Ovary (tissue), 9 donors: ENCODE measurements around the gene JPT2. TPM values are rescaled to one million over a fixed set of nuclear protein-coding genes. Genes with fewer than 3 reads are reported as not detected.

Experiments used
- DNase-seq, 5 donors: peaks; one replicate each; pipeline ENCODE4 v3.0.0-alpha.2; 2019 to 2020
- H3K27ac ChIP-seq, 2 donors: fragments of 200-600 bp; one replicate each; pipeline versions ENCODE4 v1.5.1 to v1.8.0; 2019 to 2022
- H3K27me3 ChIP-seq: fragments of 200-600 bp; one replicate; pipeline ENCODE4 v1.8.0; 2022
- H3K36me3 ChIP-seq: fragments of 200-600 bp; sonication (generic); one replicate; pipeline ENCODE4 v1.5.1; 2019
- H3K4me1 ChIP-seq: one replicate; pipeline ENCODE4 v1.8.1; 2013; ENCODE audit warnings: mild to moderate bottlenecking, moderate library complexity; ENCODE audit not compliant: insufficient read depth
- H3K4me3 ChIP-seq: fragments of 200-600 bp; sonication (generic); one replicate; pipeline ENCODE4 v1.5.1; 2017
- H3K9me3 ChIP-seq, 2 donors: fragments of 200-600 bp in 1 of 2; sonication (generic) in 1 of 2; one replicate each; pipeline versions ENCODE4 v1.5.1 to v1.8.1; 2013 to 2019; ENCODE audit warnings: mild to moderate bottlenecking in 1 of 2, moderate library complexity in 1 of 2
- EP300 ChIP-seq: sonication (generic); formaldehyde crosslinking; IDR thresholded peaks from one replicate; pipeline ENCODE4 v1.6.1; 2017; ENCODE audit warnings: antibody characterized with exemption
- POLR2A ChIP-seq: fragments of 450-650 bp; IDR thresholded peaks from one replicate; pipeline ENCODE4 v1.6.1; 2017; ENCODE audit warnings: antibody characterized with exemption, mild to moderate bottlenecking, moderate library complexity
- WGBS, 3 donors: extraction: QIAGEN DNeasy Blood & Tissue Kit in 1 of 3; methylation state at CpG; one replicate each; pipeline versions ENCODE4 v1.1.5 to v1.1.7; 2013 to 2017; 5-methylcytosine and 5-hydroxymethylcytosine counted together
- intact Hi-C, 4 donors: fragments of 100-400 bp; cut with DNase I; formaldehyde crosslinking; loops; one replicate each; pipeline versions ENCODE4 v1.11.0 to v1.15.1; 2022 to 2023
- polyA plus RNA-seq, 2 donors: library from polyadenylated mRNA; stranded (reverse); fragments of 200-250 nt in 1 of 2; fragments of 350-450 nt in 1 of 2; fragmentation: Illumina TruSeq in 1 of 2; extraction: RNeasy Lipid Tissue Mini Kit (QIAGEN cat#74804) in 1 of 2; gene quantifications; one replicate each; pipeline ENCODE4 v1.2.3, GENCODE V29; 2013 to 2014
- total RNA-seq, 7 donors: library from RNA; depleted of rRNA in 2 of 7; stranded (reverse); fragments of >200 nt in 2 of 7; fragmentation: NEBNext Ultra II Directional in 3 of 7; extraction: Animal tissue kit (Norgen Biotek cat#: 25700) in 3 of 7; gene quantifications; one replicate each; pipeline versions ENCODE4 v1.1.0 to v1.2.4, GENCODE V29; 2016 to 2023
- TF ChIP-seq, protein P1 (sequence below), 3 donors: fragments of 450-650 bp in 2 of 3; fragments of 200-600 bp in 1 of 3; IDR thresholded peaks; one replicate each; pipeline versions ENCODE4 v1.5.1 to v1.8.0; 2016 to 2022; ENCODE audit warnings: antibody characterized with exemption in 3 of 3, mild to moderate bottlenecking in 1 of 3
- donor health status: DM: no; HTN: no; CAD: no; lungs with moderate emphysema.
- donor health status: DM: no; HTN: no; CAD: no.
- donor health status: Bipolar disorder and iron deficiency.
- donor health status: DM: yes; HTN: yes; CAD: no.
- donor health status: DM: no; HTN: no; CAD: no.
- donor health status: DM: yes; HTN: yes; CAD: no.

JPT2 gene
- total and polyA plus RNA-seq, 9 donors: 14.4 to 51.8 (median 44.1) TPM

DNA sequence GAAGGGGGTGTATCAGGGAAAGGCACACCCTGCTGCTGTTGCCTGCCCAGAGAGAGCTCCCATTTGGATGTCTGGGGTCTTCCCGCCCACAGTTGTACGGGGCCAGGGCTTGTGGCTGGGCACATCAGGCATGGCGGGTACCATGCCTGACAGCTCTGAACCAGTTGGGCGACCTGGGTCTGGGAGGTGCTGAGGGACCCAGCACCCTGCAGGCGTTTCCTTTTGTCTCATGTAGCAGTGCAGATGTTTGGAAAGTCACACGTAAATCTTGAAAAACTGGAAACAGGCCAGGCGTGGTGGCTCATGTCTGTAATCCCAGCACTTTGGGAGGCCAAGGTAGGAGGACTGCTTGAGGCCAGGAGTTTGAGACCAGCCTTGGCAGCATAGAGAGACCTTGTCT, 8.4 kb upstream of the JPT2 start:
- no peak for TF ChIP-seq EP300
- TF ChIP-seq POLR2A: no peak
- TF ChIP-seq, protein P1, sequence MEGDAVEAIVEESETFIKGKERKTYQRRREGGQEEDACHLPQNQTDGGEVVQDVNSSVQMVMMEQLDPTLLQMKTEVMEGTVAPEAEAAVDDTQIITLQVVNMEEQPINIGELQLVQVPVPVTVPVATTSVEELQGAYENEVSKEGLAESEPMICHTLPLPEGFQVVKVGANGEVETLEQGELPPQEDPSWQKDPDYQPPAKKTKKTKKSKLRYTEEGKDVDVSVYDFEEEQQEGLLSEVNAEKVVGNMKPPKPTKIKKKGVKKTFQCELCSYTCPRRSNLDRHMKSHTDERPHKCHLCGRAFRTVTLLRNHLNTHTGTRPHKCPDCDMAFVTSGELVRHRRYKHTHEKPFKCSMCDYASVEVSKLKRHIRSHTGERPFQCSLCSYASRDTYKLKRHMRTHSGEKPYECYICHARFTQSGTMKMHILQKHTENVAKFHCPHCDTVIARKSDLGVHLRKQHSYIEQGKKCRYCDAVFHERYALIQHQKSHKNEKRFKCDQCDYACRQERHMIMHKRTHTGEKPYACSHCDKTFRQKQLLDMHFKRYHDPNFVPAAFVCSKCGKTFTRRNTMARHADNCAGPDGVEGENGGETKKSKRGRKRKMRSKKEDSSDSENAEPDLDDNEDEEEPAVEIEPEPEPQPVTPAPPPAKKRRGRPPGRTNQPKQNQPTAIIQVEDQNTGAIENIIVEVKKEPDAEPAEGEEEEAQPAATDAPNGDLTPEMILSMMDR (IDR thresholded peaks at IDR 0.05): no peak
- H3K36me3 ChIP-seq: no peaks in the 10 kb centered on the region
- no peak overlapping the region for H3K27ac ChIP-seq
- no peaks in the 10 kb centered on the region for H3K4me1 ChIP-seq
- H3K4me3 ChIP-seq: no peak overlapping the region
- H3K9me3 ChIP-seq: no peaks in the 10 kb centered on the region
- no peaks in the 10 kb centered on the region for H3K27me3 ChIP-seq
- intact Hi-C loops: no loop called here
- WGBS, 3 donors: 88 to 94% (median 93%) methylated on average over 7 of the region's 7 CpGs
- DNase-seq: no peak

DNA sequence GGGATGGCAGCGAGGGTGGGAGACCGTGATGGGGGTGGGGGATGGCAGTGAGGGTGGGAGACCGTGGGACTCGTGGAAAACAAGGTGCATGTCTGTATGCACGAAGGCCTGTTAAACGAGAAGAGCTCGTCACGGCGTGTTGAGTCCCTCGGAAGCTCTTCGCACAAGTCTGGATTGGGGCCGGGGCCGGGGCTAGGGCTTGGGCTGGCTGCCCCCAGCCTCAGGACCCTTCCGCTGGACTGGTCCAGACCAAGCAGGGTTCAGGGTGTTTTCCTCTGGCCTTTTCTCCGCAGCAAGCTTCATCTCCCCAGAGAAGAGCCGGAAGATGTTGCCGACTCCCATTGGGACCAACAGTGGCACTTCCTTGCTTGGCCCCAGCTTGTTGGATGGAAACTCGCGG, 7.7 kb upstream of the JPT2 start:
- Histone ChIP-seq H3K4me3 (no peak overlapping the region), H3K9me3 (no peaks in the 10 kb centered on the region), H3K36me3 (no peaks in the 10 kb centered on the region), H3K27ac (no peak overlapping the region), H3K4me1 (no peaks in the 10 kb centered on the region), H3K27me3 (no peaks in the 10 kb centered on the region)
- no peak for DNase-seq
- intact Hi-C loops: no loop called here
- 92 to 93% (median 93%) methylated on average over 19 of the region's 19 CpGs for WGBS, 3 donors
- TF ChIP-seq, protein P1 (IDR thresholded peaks at IDR 0.05): no peak
- TF ChIP-seq EP300 (no peak), POLR2A (no peak)

DNA sequence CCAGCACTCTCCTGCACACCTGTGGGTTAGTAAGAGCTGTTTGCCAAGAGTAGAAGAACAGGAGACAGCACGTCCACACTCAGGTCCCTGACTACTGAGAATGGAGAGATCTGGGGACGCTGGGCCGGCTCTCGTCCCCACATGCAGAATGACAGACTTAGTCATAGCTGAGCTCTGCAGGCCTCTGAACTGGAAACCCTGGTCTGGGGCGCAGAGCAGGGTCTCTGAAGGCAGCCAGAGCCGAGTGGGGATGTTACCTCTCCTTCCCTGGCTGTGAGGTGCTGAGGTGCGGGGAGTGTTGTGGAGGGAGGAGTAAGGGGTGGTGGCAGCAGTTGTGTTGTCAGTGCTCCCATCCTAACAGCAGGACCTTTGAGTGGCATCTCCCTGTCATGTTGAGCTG, 7.2 kb upstream of the JPT2 start:
- no peak overlapping the region for H3K27ac ChIP-seq
- WGBS, 3 donors: 89 to 97% (median 92%) methylated on average over 7 of the region's 7 CpGs
- H3K36me3 ChIP-seq: no peaks in the 10 kb centered on the region
- no peaks in the 10 kb centered on the region for H3K9me3 ChIP-seq
- H3K4me3 ChIP-seq: no peak overlapping the region
- intact Hi-C loops: no loop called here
- no peaks in the 10 kb centered on the region for H3K4me1 ChIP-seq
- no peak for TF ChIP-seq POLR2A
- TF ChIP-seq, protein P1 (IDR thresholded peaks at IDR 0.05): no peak
- TF ChIP-seq EP300: no peak
- no peaks in the 10 kb centered on the region for H3K27me3 ChIP-seq
- no peak for DNase-seq

DNA sequence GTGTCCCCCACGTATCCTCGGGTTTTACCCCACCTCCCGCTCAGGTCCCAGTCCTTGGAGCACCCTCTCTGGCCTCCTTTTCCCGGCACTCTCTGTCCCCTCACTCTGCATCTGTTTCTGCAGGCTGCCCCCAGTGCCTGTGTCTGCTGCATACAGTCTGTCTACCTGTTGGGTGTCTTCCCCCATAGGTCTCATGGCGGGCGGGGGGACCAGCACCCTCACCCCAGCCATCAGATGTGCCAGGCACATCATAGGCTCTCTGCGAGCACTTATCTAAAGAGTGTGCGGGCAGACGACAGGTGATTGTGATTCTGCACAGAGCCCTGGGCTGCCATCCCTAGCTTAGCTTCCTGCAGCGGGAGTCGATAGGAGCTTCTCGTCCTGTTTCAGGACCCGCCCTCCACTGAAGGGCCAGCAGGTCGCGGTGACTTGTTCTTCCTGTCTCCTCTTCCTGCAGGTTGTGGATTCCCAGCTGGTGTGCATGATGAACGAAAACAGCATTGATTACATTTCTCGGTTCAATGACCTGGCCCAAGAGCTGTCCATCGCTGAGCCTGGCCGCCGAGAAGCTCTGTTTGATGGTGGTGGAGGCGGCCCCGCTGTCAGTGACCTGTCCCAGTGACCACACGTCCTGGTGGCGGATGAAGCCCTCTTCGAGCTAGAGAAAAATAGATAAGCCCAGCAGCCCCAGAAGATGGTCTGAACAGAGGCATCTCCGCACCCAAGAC, 4.5 kb upstream of the JPT2 start:
- H3K27ac ChIP-seq: no peak overlapping the region
- DNase-seq: no peak
- no peaks in the 10 kb centered on the region for H3K36me3 ChIP-seq
- no peaks in the 10 kb centered on the region for H3K9me3 ChIP-seq
- no peaks in the 10 kb centered on the region for H3K4me1 ChIP-seq
- TF ChIP-seq, protein P1 (IDR thresholded peaks at IDR 0.05): no peak
- TF ChIP-seq POLR2A (no peak), EP300 (no peak)
- no peaks in the 10 kb centered on the region for H3K27me3 ChIP-seq
- H3K4me3 ChIP-seq: no peak overlapping the region
- WGBS, 3 donors: 75 to 85% (median 78%) methylated on average over 26 of the region's 26 CpGs
- intact Hi-C loops: no loop called here
